ENCODE results near the gene AIP. TPM values are rescaled to one million over a fixed set of nuclear protein-coding genes. Genes with fewer than 3 reads are reported as not detected.
"Not testable (repeated sequence)": the region's sequence is repeated elsewhere in the genome, so short reads cannot be mapped to it uniquely, and the experiment has no call there.

The AIP gene
- polyA plus RNA-seq, 1 donor from 2014 or later = 158 TPM

- Mint-ChIP-seq H3K4me3 (peak within 1 kb of the TSS in 1 of 4 donors; percentile 58), H3K27ac (no peak within 1 kb of the TSS), H3K36me3 (peaks cover 2% of the 10 kb centered on the region), H3K27me3 (peaks cover under 1% of the 10 kb centered on the region), H3K4me1 (peaks cover 15 to 27% (median 18%) of the 10 kb centered on the region in 3 donors), H3K9me3 (no peaks in the 10 kb centered on the region)
These were observed 27.8 kb upstream of the AIP start, which contains the start of gene CABP4 for GRCh38 chr11:67455054-67455453. CABP4 (plus strand) TSS chr11:67455354; CDS start chr11:67455424, 70 bp downstream.

GRCh38 chr11:67456068-67456705 lies 26.6 kb upstream of the AIP start:
- no peak overlapping the region for H3K4me3 Mint-ChIP-seq
- peak overlapping the region in 1 of 3 donors; percentile 80 for H3K27ac Mint-ChIP-seq
- H3K36me3 Mint-ChIP-seq = peaks cover 2% of the 10 kb centered on the region
- H3K9me3 Mint-ChIP-seq = no peaks in the 10 kb centered on the region
- no peaks in the 10 kb centered on the region for H3K27me3 Mint-ChIP-seq
- H3K4me1 Mint-ChIP-seq = peaks cover 19 to 28% (median 20%) of the 10 kb centered on the region in 3 donors

GRCh38 chr11:67457453-67457852 lies 25.4 kb upstream of the AIP start:
- Mint-ChIP-seq H3K27ac (peak overlapping the region; percentile 59 to 80 (median 67)), H3K4me1 (peaks cover 19 to 25% (median 20%) of the 10 kb centered on the region in 3 donors), H3K9me3 (no peaks in the 10 kb centered on the region), H3K27me3 (no peaks in the 10 kb centered on the region), H3K36me3 (peaks cover 2% of the 10 kb centered on the region), H3K4me3 (peak overlapping the region in 2 of 4 donors; percentile 47 to 84)

GRCh38 chr11:67458266-67458665 lies 24.6 kb upstream of the AIP start:
- peaks cover 2% of the 10 kb centered on the region for H3K36me3 Mint-ChIP-seq
- H3K27ac Mint-ChIP-seq = peak overlapping the region; percentile 16 to 91 (median 79)
- H3K9me3 Mint-ChIP-seq = no peaks in the 10 kb centered on the region
- H3K4me3 Mint-ChIP-seq = no peak overlapping the region
- peaks cover 20 to 28% (median 22%) of the 10 kb centered on the region in 3 donors for H3K4me1 Mint-ChIP-seq
- H3K27me3 Mint-ChIP-seq = no peaks in the 10 kb centered on the region

- peak overlapping the region in 3 of 4 donors; percentile 49 to 91 (median 81) for H3K4me3 Mint-ChIP-seq
- peaks cover 22 to 35% (median 35%) of the 10 kb centered on the region in 3 donors for H3K4me1 Mint-ChIP-seq
- peak overlapping the region in 2 of 3 donors; percentile 59 to 89 for H3K27ac Mint-ChIP-seq
- H3K9me3 Mint-ChIP-seq = no peaks in the 10 kb centered on the region
- no peaks in the 10 kb centered on the region for H3K27me3 Mint-ChIP-seq
- no peaks in the 10 kb centered on the region for H3K36me3 Mint-ChIP-seq
These were observed 19.6 kb upstream of the AIP start for GRCh38 chr11:67463186-67463585.

GRCh38 chr11:67463680-67464410 lies 19.0 kb upstream of the AIP start:
- Mint-ChIP-seq H3K36me3 (no peaks in the 10 kb centered on the region), H3K27ac (peak overlapping the region; percentile 89 to 96 (median 96)), H3K27me3 (no peaks in the 10 kb centered on the region), H3K4me3 (peak overlapping the region; percentile 86 to 96 (median 93)), H3K4me1 (peaks cover 22 to 34% (median 34%) of the 10 kb centered on the region in 3 donors), H3K9me3 (no peaks in the 10 kb centered on the region)

- H3K4me1 Mint-ChIP-seq = peaks cover 17 to 29% (median 28%) of the 10 kb centered on the region in 3 donors
- no peaks in the 10 kb centered on the region for H3K27me3 Mint-ChIP-seq
These were observed 18.2 kb upstream of the AIP start for GRCh38 chr11:67464411-67465188.

GRCh38 chr11:67465189-67465510 lies 17.7 kb upstream of the AIP start:
- Mint-ChIP-seq H3K4me3 (peak overlapping the region; percentile 86 to 96 (median 93)), H3K9me3 (no peaks in the 10 kb centered on the region), H3K27me3 (no peaks in the 10 kb centered on the region), H3K27ac (peak overlapping the region; percentile 89 to 96 (median 91)), H3K36me3 (no peaks in the 10 kb centered on the region), H3K4me1 (peaks cover 12 to 24% (median 23%) of the 10 kb centered on the region in 3 donors)

More at GRCh38 chr11:67464411-67465188, 18.2 kb upstream of the AIP start:
- H3K27ac Mint-ChIP-seq = peak overlapping the region; percentile 89 to 96 (median 96)
- no peaks in the 10 kb centered on the region for H3K36me3 Mint-ChIP-seq
- no peaks in the 10 kb centered on the region for H3K9me3 Mint-ChIP-seq
- peak overlapping the region; percentile 86 to 96 (median 93) for H3K4me3 Mint-ChIP-seq

- Mint-ChIP-seq H3K4me1 (peaks cover 12 to 25% (median 21%) of the 10 kb centered on the region in 3 donors), H3K27ac (peak overlapping the region; percentile 89 to 96 (median 91)), H3K4me3 (peak overlapping the region; percentile 86 to 96 (median 93))
- H3K9me3 Mint-ChIP-seq, H3K36me3 Mint-ChIP-seq, H3K27me3 Mint-ChIP-seq: not testable (repeated sequence)
These were observed 17.3 kb upstream of the AIP start for GRCh38 chr11:67465530-67465929.

- Mint-ChIP-seq H3K9me3 (no peaks in the 10 kb centered on the region), H3K36me3 (no peaks in the 10 kb centered on the region), H3K4me1 (peaks cover 12 to 28% (median 21%) of the 10 kb centered on the region in 3 donors), H3K27me3 (no peaks in the 10 kb centered on the region), H3K27ac (peak overlapping the region in 2 of 3 donors; percentile 73 to 89), H3K4me3 (peak overlapping the region in 3 of 4 donors; percentile 25 to 83 (median 70))
These were observed 16.5 kb upstream of the AIP start for GRCh38 chr11:67466367-67466766.

- peak overlapping the region in 2 of 3 donors; percentile 89 to 91 for H3K27ac Mint-ChIP-seq
- peaks cover 12 to 28% (median 21%) of the 10 kb centered on the region in 3 donors for H3K4me1 Mint-ChIP-seq
- H3K4me3 Mint-ChIP-seq = peak overlapping the region; percentile 83 to 98 (median 93)
- H3K36me3 Mint-ChIP-seq = no peaks in the 10 kb centered on the region
- no peaks in the 10 kb centered on the region for H3K27me3 Mint-ChIP-seq
- H3K9me3 Mint-ChIP-seq = no peaks in the 10 kb centered on the region
These were observed 15.7 kb upstream of the AIP start for GRCh38 chr11:67466962-67467771.

GRCh38 chr11:67468056-67468455 lies 14.8 kb upstream of the AIP start:
- H3K4me1 Mint-ChIP-seq = peaks cover 12 to 26% (median 19%) of the 10 kb centered on the region in 3 donors
- H3K27ac Mint-ChIP-seq = peak overlapping the region; percentile 56 to 91 (median 89)
- no peaks in the 10 kb centered on the region for H3K9me3 Mint-ChIP-seq
- H3K4me3 Mint-ChIP-seq = peak overlapping the region; percentile 83 to 98 (median 93)
- H3K36me3 Mint-ChIP-seq = no peaks in the 10 kb centered on the region
- H3K27me3 Mint-ChIP-seq = no peaks in the 10 kb centered on the region

GRCh38 chr11:67468456-67468758 lies 14.4 kb upstream of the AIP start:
- Mint-ChIP-seq H3K4me1 (peaks cover 12 to 24% (median 19%) of the 10 kb centered on the region in 3 donors), H3K4me3 (peak overlapping the region; percentile 83 to 98 (median 93)), H3K9me3 (no peaks in the 10 kb centered on the region), H3K36me3 (no peaks in the 10 kb centered on the region), H3K27me3 (no peaks in the 10 kb centered on the region), H3K27ac (peak overlapping the region; percentile 53 to 89 (median 56))
